CD4-positive, alpha-beta T cell treated with Interleukin-1 beta for 1 hour (primary cell): ENCODE data around the gene LTBP1.

ENCODE experiments used
- DNase-seq, 2 donors: peaks; one replicate each; pipeline ENCODE4 v3.0.0-alpha.2; 2020 to 2022

Gene LTBP1

DNA sequence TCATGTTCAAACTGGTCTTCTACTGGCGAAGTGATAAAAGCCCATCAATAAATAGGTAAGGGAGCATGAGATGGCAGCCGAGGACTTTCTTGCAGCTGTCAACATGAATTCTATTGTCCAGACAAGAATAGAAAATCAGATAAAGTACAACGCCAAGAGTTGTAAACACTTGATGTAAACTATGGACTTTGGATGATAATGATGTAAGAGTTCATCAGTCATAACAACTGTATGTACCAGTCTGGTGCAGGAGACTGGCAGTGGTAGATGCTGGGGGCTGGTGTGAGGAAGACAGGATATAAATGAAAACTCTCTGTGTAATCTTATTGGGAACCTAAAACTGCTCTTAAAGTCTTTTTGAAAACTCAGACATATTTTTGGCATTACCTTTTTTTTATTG lies 373.8 kb downstream of the LTBP1 start:
- DNase-seq: no peak

DNA sequence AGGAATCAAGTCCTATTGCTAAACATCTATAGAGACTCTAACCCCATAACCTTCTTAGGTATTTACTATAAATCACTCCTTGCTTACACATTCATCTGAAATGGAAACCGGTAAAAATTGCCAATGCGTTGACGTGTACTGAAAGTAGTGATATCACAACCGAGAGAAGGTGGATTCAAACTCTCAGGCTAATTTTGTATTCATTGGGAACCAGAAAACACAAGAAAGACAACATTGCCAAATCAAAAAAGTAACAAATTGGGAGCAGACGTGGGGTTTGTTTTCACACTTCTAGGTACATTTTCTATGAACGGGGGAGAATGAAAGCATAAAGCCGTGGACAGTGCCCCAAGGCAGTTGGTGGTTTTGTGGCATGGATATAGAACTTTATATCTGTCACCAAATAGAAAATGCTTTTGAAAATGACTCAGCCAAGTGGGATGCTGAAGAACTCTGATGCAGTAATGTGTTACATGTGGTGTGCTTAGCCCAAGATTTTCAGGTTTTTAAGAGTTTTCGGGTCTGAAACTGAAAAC lies 374.6 kb downstream of the LTBP1 start:
- DNase-seq: no peak

DNA sequence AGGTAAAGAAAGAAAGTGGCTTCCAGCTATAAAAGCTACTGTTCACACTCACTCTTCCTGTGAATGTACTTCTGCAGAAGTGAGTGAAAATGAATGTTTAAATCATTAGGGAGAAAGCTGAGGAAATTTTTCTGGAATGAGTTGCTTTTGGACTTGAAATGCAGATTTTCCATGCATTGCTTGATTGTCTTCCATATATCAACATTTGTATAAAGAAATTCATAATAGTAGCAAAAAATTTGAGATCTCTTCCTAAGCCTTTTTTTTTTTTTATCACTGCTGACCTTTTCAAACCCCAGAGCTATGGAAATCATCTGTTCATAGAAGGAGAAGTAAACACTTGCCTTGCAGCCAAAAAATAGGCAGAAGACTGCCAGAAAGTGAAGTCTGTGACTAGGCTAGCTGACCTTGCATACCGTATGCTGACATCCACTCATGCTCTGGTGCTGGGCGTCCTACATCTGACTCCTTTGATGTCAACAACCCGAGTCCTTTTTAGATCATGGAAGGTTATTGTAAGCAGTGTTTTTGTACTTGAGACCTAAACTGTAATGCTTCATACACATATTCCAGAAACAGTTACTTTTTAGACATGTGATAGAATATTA lies 375.2 kb downstream of the LTBP1 start:
- no peak for DNase-seq

DNA sequence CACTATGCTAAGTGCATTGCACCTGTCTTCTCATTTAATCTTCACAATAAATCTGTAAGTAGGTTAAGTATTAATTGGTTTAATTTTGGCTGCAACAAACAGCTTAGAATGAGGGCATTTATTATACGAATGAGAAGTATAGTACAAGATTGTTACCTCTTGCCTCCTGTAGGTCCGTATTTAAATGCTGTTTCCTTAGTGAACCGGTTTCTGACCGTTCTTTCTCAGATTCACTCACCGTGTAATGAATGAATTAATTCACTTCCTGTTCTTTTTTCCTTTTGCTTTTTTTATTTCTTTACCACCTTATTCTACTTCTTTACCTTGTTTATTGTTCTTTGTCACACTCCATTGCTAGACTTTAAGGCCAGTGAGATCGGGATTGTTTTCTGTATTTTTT lies 375.9 kb downstream of the LTBP1 start:
- no peak for DNase-seq

DNA sequence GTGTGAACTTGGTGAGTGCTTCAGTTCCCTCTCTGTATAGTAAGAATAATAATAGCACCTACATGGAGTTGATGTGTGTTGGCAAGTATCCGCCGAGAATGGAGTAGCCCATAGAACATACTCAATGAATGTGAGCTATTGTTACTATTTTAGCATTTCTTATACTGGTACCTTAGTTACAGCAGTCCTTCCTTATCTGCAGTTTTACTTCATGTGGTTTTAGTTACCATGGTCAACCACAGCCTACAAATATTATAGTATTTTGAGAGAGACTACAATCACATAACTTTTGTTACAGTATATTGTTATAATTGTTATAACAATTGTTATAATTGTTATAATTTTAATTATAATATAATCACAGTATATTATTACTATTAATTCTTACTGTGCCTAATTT lies 377.2 kb downstream of the LTBP1 start:
- DNase-seq: no peak

DNA sequence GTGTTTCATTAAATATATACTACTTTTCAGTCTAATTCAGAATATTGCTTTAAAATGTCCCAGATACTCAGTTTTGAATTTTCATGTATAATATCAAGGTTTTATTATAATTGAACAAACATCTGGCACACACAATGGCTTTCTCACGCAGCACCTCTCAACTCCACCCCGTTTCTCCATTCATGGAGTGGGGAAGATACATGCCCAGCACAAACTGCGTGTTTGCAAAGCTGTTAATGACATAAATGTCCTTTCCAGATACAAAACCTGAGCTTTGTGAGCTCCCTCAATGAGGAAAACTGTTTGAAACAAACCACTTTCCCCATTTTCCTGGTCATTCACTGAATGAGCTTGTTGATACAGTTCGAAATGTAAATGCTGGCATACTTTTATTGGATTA lies 379.3 kb downstream of the LTBP1 start:
- no peak for DNase-seq

DNA sequence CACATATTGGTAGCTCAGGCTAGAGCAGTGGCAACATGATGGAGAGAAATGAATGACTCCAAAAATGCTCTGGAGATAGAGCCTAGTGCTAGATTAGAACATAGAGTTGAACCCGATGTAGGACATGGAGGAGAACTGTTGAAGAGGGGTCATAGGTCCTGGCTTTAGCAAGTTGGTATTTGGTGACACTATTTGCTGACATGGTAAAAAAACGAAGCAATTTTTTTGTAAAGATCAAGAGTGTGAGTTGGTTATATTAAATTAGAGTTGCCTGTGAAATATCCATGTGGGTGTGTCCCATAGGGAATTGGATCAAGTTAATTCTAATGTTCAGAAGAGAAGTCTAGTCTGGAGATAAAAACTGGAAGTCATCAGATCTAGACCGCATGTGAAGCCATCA lies 386.7 kb downstream of the LTBP1 start:
- no peak for DNase-seq

GRCh38 chr2:33334083-33334482 lies 387.3 kb downstream of the LTBP1 start:
- no peak for DNase-seq

DNA sequence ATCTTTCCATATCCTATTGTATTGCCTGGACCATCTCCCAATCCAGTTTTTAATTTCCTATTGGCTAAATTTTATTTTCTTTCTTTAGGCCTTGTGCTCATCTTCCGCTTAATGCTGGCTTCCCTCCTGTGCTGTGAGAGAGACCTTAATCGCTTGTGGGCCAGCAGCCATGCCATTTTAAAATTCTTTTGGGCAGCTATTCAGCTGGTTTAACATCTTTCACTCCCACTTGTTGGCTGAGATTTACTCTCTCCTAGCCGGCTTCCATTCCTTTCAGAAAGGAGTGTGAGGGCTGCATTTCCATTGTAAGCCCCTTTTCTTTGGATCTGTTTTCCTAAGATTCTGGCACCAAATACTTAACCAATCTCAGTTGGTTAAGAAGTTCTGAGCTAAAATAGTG lies 388.8 kb downstream of the LTBP1 start:
- no peak for DNase-seq

GRCh38 chr2:33336036-33336625 lies 389.4 kb downstream of the LTBP1 start:
- DNase-seq: peak in 1 of 2 donors; percentile 5

DNA sequence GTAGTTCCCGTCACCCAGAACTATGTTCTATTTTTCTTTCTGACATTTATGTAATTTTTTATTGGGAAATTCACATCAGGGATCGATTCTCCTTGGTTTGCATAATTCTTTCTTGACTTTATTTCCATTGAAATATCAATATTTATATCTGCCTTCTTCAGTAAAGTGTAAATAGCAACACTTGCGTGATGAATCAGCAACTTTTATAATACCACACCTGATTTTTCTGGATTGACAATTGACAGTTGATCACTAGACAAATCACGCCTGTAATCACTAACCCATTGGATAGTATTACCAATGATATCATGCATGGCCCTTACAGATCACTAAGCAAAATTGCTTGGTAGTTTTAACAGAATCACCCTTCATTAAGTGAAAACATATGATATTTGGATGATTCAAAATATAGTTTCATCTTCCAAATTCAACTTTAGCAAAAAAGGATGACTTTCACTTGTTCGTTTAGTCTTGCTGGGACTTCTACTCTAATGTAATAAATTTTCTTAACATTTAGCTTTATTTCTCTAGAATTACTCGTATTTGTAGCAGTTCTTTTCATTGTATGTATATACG lies 390.7 kb downstream of the LTBP1 start:
- DNase-seq: no peak

- DNase-seq: no peak
Observed at GRCh38 chr2:33337981-33338380, 391.2 kb downstream of the LTBP1 start.

DNA sequence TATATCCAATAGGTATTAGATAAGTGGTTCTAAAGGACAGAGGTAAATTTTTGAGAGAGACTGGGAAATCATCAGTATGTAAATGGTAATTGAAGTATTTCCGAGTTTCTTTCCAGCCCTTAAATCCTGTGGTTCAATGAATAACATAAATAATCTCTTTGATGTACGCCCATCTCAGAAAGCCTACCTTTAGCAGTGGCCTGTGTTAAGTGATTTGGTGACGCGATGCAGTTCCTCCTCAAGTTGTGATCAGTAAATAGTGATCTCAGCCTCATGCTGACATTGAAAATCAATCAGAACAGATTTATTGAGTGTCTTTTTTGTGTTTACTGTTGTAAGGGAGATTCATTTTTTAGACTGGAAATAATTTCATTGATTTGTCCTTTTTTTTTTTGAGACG lies 392.5 kb downstream of the LTBP1 start:
- DNase-seq: no peak

- DNase-seq: no peak
Observed at GRCh38 chr2:33340280-33340679, 393.5 kb downstream of the LTBP1 start.

DNA sequence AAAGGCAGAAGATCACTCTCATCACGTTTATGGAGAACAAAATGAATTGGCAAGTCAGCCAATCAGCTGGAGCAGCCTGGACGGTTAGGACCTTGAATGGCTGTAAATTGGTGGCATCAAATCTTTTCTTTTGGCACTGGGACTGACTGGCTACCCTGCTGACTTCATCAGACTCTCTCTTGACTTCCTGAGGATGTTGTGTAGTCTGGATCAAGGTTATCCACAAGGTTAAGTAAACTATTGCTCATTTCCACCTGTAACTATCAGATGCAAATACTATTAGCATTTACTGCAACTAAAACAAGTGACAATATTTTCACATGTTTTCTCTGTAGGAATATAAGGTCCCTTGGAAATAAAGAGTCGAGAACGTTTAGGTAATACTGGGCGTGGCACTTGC lies 395.4 kb downstream of the LTBP1 start:
- no peak for DNase-seq

DNA sequence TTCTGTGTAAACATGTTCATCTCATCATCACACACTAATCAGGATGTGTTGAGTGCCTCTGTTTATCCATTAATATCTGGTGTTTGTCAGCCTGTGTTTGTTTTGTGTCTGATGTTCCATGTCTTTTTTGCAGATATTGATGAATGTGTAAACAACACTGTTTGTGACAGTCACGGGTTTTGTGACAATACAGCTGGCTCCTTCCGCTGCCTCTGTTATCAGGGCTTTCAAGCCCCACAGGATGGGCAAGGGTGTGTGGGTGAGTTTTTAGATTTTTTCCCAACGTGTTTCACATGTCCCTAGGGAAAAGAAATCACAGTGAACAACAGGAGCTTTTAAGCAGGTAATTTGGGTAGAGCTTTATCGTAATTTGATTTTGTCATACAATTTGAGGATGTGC lies 396.0 kb downstream of the LTBP1 start:
- no peak for DNase-seq

DNA sequence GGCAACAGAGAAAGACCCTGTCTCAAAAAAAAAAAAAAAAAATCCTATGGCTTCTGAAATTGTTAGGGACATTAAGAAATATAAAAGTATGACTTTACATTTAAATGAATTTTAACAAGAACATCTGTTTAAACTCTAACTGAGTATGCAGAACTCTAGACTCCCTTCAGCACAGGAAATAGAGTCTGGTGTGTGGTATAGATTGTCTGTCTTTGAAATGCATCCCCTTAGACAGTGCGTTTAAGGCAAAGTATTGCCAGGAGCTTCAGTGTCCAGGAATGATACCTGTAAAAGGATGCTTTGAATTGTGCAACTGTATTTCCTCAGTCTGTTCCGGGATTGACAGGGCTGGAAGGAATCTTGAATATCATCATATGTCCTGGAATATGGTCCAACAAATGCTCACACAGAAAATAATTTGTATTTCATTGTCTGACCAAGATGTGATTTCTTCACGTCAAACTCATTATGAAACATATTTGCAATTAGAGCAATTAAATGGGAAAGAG lies 396.7 kb downstream of the LTBP1 start:
- DNase-seq: no peak

DNA sequence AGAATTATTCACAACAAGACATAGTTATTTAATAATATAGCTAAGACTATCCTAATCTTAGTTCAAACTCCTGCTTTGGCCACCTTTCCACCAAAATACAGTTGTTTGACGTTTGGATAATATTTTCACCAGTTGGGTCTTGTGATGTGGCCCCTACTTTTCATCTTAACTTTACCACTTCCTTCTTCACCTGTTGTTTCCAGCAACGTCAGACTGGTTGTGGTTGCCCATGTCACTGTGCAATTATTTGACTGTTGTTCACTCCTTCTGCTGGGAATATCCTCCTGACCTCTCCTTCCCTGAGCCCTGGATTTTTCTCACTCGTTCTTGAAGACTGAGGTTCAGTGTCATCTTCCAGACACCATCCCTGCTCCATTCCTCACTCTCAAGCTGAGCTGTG lies 397.5 kb downstream of the LTBP1 start:
- DNase-seq: peak in 1 of 2 donors; percentile 5

DNA sequence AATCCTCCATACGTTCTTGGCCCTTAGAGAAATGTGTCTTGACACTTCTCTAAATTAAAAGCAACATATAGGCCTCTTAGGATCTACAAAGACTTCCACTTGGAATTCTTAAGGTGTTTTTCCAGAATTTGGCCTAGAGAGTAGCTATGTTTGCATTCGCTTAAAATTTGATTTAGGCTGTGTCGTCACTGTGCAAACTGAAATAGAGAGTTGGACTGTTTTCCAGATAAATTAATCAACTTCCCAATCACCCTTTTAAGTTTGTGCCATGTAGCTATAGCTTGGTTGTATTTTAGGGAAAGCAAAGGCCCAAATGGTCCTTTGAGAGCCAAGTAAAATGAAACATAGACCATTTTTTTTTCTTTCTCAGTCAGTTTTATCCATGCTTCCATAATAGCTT lies 401.1 kb downstream of the LTBP1 start:
- DNase-seq: no peak

GRCh38 chr2:33350632-33351031 lies 403.9 kb downstream of the LTBP1 start:
- no peak for DNase-seq

DNA sequence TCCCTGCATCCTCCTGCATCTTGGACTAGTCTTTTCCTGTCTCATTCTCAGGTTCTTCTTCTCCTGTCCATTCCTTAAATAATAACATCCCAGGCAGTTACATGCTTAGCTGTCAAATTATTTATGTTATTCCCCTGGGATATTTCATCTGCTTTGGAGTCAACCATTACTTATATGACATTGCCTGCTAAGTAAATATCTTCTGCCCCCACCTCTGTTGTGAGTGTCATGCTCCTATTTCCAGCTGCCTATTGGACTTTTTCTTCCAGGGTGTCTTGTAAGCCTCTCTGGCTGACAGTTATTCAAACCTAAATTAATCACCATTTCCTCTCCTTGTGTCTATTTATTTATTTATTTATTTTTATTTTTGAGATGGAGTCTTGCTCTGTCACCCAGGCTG lies 405.0 kb downstream of the LTBP1 start:
- DNase-seq: no peak

DNA sequence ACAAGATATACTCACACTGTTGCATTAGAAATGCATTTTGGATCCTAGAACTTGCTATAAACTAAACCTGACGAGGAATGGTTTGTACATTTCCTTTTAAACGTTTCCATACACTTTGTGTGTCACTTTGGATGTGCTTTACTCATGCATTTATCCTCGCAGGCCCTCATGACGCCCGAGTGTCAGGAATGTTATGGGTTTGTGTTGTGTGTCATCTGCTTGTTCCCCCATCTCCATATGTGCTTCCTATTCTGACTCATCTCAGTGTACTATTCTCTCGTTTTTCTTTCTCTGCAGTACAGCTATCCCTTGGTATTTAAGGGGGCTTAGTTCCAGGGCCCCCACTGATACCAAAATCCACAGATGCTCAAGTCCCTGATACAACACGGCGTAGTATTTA lies 408.2 kb downstream of the LTBP1 start:
- no peak for DNase-seq

DNA sequence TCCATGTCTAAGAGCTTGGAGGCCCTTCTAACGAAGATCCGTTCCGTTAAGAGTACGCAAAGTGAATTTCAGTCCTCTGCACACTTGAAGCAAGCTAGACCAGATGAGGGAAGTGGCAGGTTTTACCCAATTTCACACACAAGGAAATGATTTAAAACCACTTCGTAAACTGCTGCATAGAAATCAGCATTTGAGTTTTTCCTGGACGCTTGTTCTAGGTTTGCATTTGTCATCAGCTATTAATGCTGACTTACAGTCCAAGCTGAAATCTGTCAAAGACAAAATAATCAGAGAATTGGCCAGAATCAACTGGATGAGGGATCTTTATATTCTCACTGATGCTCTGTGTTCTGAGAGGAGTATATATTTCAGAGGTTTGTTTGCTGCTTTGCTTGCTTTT lies 412.1 kb downstream of the LTBP1 start:
- DNase-seq: no peak
